ENCODE data around the gene SRP68.

GRCh38 chr17:76007131-76007849 is 65.0 kb downstream of the SRP68 start:
- TF ChIP-seq POLR2A (IDR thresholded peaks at IDR 0.05), result no peak
- no peak for TF ChIP-seq CTCF (IDR thresholded peaks at IDR 0.05)

Measured in Peyer's patch (tissue), 4 donors.